ENCODE data around the gene SLC24A5. TPM values are rescaled to one million over a fixed set of nuclear protein-coding genes. Genes with fewer than 3 reads are reported as not detected.

Gene SLC24A5
- total and polyA plus RNA-seq, 10 of the 15 experiments (the other 5 are each of a cell fraction or from before 2014, with no cell fraction given), result not detected

GRCh38 chr15:48105936-48106335, 14.9 kb upstream of the SLC24A5 start (continued):
- TF ChIP-seq NR2C2 (IDR thresholded peaks at IDR 0.05; ENCODE audit: borderline replicate concordance, control insufficient read depth, insufficient read length, low read depth) (no peak), SREBF1 (IDR thresholded peaks at IDR 0.05; ENCODE audit: low read length) (no peak)

GRCh38 chr15:48109212-48109611, 11.6 kb upstream of the SLC24A5 start:
- H3K4me3 ChIP-seq, result no peak overlapping the region
- intact Hi-C loops (cut with micrococcal nuclease; ENCODE audit: unreplicated experiment), result no loop called here
- SMC1A ChIA-PET (ENCODE audit: uncharacterized antibody, unreplicated experiment), result no interaction called here
- DNase-seq (ENCODE audit: low read depth, low spot score) (no peak), ATAC-seq (no peak), FAIRE-seq (no peak)
- H3K9ac ChIP-seq (ENCODE audit: control insufficient read depth, insufficient read depth, low read length), result no peak overlapping the region
- WGBS (ENCODE audit: insufficient coverage, insufficient replicate concordance, low lambda C conversion rate, missing lambda C conversion rate), result 63% methylated on average over 4 of the region's 4 CpGs
- H3K79me2 ChIP-seq (ENCODE audit: control insufficient read depth, insufficient read depth, low read length), result no peaks in the 10 kb centered on the region
- no peaks in the 10 kb centered on the region for H4K20me1 ChIP-seq (ENCODE audit: control insufficient read depth, insufficient read depth)
- RAD21 ChIA-PET (ENCODE audit: unreplicated experiment), result no interaction called here
- in situ Hi-C loops (cut with MboI), result no loop called here
- H3K27ac ChIP-seq (ENCODE audit: control insufficient read depth, insufficient read depth), result no peak overlapping the region
- H3K4me1 ChIP-seq (ENCODE audit: control insufficient read depth, insufficient read depth, low read length), result no peaks in the 10 kb centered on the region
- no peak overlapping the region for H3K4me2 ChIP-seq (ENCODE audit: control insufficient read depth, insufficient read depth)
- H3K36me3 ChIP-seq (ENCODE audit: control insufficient read depth in 2 of 2, insufficient read depth in 2 of 2, low read length in 1 of 2), result no peaks in the 10 kb centered on the region
- H3K9me3 ChIP-seq (replicated peaks; ENCODE audit: control insufficient read depth, insufficient read depth, low read length), result no peaks in the 10 kb centered on the region
- no TSS peak for BruUV-seq (replicated peaks)
- POLR2A ChIA-PET, result no interaction called here
- TF ChIP-seq PML (IDR thresholded peaks at IDR 0.05; ENCODE audit: low read length), result no peak
- TF ChIP-seq POU2F2 (IDR thresholded peaks at IDR 0.05; ENCODE audit: borderline replicate concordance, low read depth, low read length), result no peak
- no peak for TF ChIP-seq ZNF687 (IDR thresholded peaks at IDR 0.05)
- TF ChIP-seq POLR2AphosphoS2 (IDR thresholded peaks at IDR 0.05; ENCODE audit: low read depth, low read length), result no peak
- TF ChIP-seq EZH2 (IDR thresholded peaks at IDR 0.05; ENCODE audit: borderline replicate concordance, control insufficient read depth, low read depth, low read length), result no peak
- no peak for TF ChIP-seq BCLAF1 (IDR thresholded peaks at IDR 0.05)
- no peak for TF ChIP-seq JUND (IDR thresholded peaks at IDR 0.05; ENCODE audit: low read depth, low read length)
- no peak for TF ChIP-seq ZNF24 (IDR thresholded peaks at IDR 0.05)
- TF ChIP-seq PAX5 (IDR thresholded peaks at IDR 0.05; ENCODE audit: borderline replicate concordance, low read depth, low read length), result no peak
- TF ChIP-seq KLF5 (IDR thresholded peaks at IDR 0.05; ENCODE audit: partially characterized antibody), result no peak
- no peak for TF ChIP-seq ZNF207 (IDR thresholded peaks at IDR 0.05; ENCODE audit: borderline replicate concordance)
- TF ChIP-seq SMAD5 (IDR thresholded peaks at IDR 0.05; ENCODE audit: low read depth), result no peak
- CTCF ChIA-PET, result no interaction called here
- H2AFZ ChIP-seq (ENCODE audit: control insufficient read depth, low read depth, low read length), result no peak overlapping the region
- no peaks in the 10 kb centered on the region for H3K27me3 ChIP-seq (replicated peaks in 1 of 2; ENCODE audit: control insufficient read depth in 2 of 2, insufficient read depth in 2 of 2, low read length in 1 of 2)

All from GM12878 (cell line).